Gastrocnemius medialis (tissue), 4 donors: ENCODE results near the gene DYNC2H1. TPM values are rescaled to one million over a fixed set of nuclear protein-coding genes. Genes with fewer than 3 reads are reported as not detected.

ENCODE experiments used
- ATAC-seq, 2 donors: fragments of 150-250 bp; one replicate each; pipeline ENCODE4 v1.9.1; 2016
- DNase-seq, 2 donors: peaks; one replicate each; pipeline ENCODE4 v3.0.0-alpha.2; 2019
- H3K27ac ChIP-seq, 4 donors: fragments of 200-600 bp; sonication (generic); 1 replicate in 1 of 4; 2 replicates in 3 of 4; pipeline ENCODE4 v1.5.1; 2016 to 2018; ENCODE audit warnings: mild to moderate bottlenecking in 2 of 4, moderate library complexity in 1 of 4
- H3K27me3 ChIP-seq, 3 donors: fragments of 200-600 bp; sonication (generic) in 2 of 3; 1 replicate in 1 of 3; 2 replicates in 2 of 3; pipeline versions ENCODE4 v1.5.1 to v1.6.0; 2016 to 2019; ENCODE audit warnings: mild to moderate bottlenecking in 1 of 3, moderate library complexity in 1 of 3
- H3K36me3 ChIP-seq, 2 donors: fragments of 200-600 bp; sonication (generic) in 1 of 2; one replicate each; pipeline ENCODE4 v1.5.1; 2017 to 2018
- H3K4me1 ChIP-seq, 2 donors: fragments of 200-600 bp; sonication (generic) in 1 of 2; one replicate each; pipeline ENCODE4 v1.5.1; 2016 to 2017; ENCODE audit warnings: mild to moderate bottlenecking in 2 of 2
- H3K4me3 ChIP-seq, 4 donors: fragments of 200-600 bp; sonication (generic) in 3 of 4; 1 replicate in 1 of 4; 2 replicates in 3 of 4; pipeline ENCODE4 v1.5.1; 2016 to 2019; ENCODE audit warnings: mild to moderate bottlenecking in 2 of 4
- H3K9me3 ChIP-seq, 3 donors: fragments of 200-600 bp; sonication (generic) in 2 of 3; 1 replicate in 1 of 3; 2 replicates in 2 of 3; pipeline ENCODE4 v1.5.1; 2016 to 2019
- CTCF ChIP-seq, 5 experiments: fragments of 450-650 bp in 3 of 5; fragments of 200-600 bp in 2 of 5; sonication (generic) in 2 of 5; IDR thresholded peaks in 4 of 5; conservative IDR thresholded peaks in 1 of 5; 1 replicate in 4 of 5; 2 replicates in 1 of 5; pipeline ENCODE4 v1.5.1; 2016 to 2019; ENCODE audit warnings: antibody characterized with exemption in 5 of 5, mild to moderate bottlenecking in 3 of 5, moderate library complexity in 3 of 5
- POLR2A ChIP-seq, 2 donors: fragments of 450-650 bp; IDR thresholded peaks; one replicate each; pipeline ENCODE4 v1.6.1; 2017; ENCODE audit warnings: antibody characterized with exemption in 2 of 2, mild to moderate bottlenecking in 2 of 2, moderate library complexity in 2 of 2
- in situ Hi-C, 4 donors: fragments of 200-750 bp; cut with MboI; loops; one replicate each; pipeline versions ENCODE4 v1.15.0 to v1.8.0; 2017; ENCODE audit warnings: low sequenced_read_pairs in 4 of 4
- intact Hi-C: fragments of 100-400 bp; cut with DNase I; formaldehyde crosslinking; loops from one replicate; pipeline ENCODE4 v1.15.1; 2023; ENCODE audit warnings: low total_unique reads
- total RNA-seq, 4 donors: library from RNA; depleted of rRNA; stranded (reverse); fragments of >200 nt; gene quantifications; one replicate each; pipeline versions ENCODE4 v1.1.0 to v1.2.3, GENCODE V29; 2016

DYNC2H1 gene
- total RNA-seq, 4 donors from 2014 or later, result 1.7 to 2.2 (median 1.9) TPM

- intact Hi-C loops, result no loop called here
- in situ Hi-C loops, result no loop called here
- Histone ChIP-seq H3K4me3 (no peak overlapping the region), H3K4me1 (no peaks in the 10 kb centered on the region), H3K9me3 (no peaks in the 10 kb centered on the region), H3K36me3 (no peaks in the 10 kb centered on the region), H3K27ac (no peak overlapping the region), H3K27me3 (no peaks in the 10 kb centered on the region)
- TF ChIP-seq CTCF (IDR thresholded peaks at IDR 0.05 in 4 of 5, conservative IDR thresholded peaks at IDR 0.05 in 1 of 5) (no peak), POLR2A (IDR thresholded peaks at IDR 0.05) (no peak)
- DNase-seq, result no peak
- no peak for ATAC-seq
Observed at GRCh38 chr11:103515283-103515682, 406.1 kb downstream of the DYNC2H1 start.

DNA sequence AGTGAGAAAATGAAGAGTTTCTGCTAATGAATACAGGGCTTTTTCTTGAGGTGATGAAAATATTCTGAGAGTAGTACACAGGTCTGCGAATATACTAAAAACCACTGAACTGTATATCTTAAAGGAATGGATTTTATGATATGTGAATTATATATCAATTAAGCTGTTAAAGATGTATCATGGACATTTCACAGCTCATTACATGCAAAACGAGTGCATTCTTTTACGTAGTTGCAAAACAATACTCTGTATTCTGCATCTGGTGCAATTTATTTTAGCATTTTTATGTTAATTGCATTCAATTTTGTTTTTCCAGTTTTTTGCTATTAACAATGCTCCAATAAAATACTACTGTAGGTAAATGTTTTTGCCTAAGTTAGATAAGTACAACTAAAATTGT lies 411.6 kb downstream of the DYNC2H1 start:
- no peak for TF ChIP-seq CTCF (IDR thresholded peaks at IDR 0.05 in 4 of 5, conservative IDR thresholded peaks at IDR 0.05 in 1 of 5)
- TF ChIP-seq POLR2A (IDR thresholded peaks at IDR 0.05), result no peak
- Histone ChIP-seq H3K27ac (no peak overlapping the region), H3K27me3 (no peaks in the 10 kb centered on the region), H3K36me3 (no peaks in the 10 kb centered on the region), H3K9me3 (no peaks in the 10 kb centered on the region), H3K4me1 (no peaks in the 10 kb centered on the region), H3K4me3 (no peak overlapping the region)
- intact Hi-C loops (no loop called here), in situ Hi-C loops (no loop called here)
- DNase-seq (no peak), ATAC-seq (no peak)

- DNase-seq (no peak), ATAC-seq (no peak)
- Histone ChIP-seq H3K4me3 (no peak overlapping the region), H3K27me3 (no peaks in the 10 kb centered on the region), H3K4me1 (no peaks in the 10 kb centered on the region), H3K9me3 (no peaks in the 10 kb centered on the region), H3K36me3 (no peaks in the 10 kb centered on the region), H3K27ac (no peak overlapping the region)
- in situ Hi-C loops, result no loop called here
- intact Hi-C loops, result no loop called here
- TF ChIP-seq POLR2A (IDR thresholded peaks at IDR 0.05), result no peak
- TF ChIP-seq CTCF (IDR thresholded peaks at IDR 0.05 in 4 of 5, conservative IDR thresholded peaks at IDR 0.05 in 1 of 5), result no peak
Observed at GRCh38 chr11:103525069-103525468, 415.8 kb downstream of the DYNC2H1 start.

DNA sequence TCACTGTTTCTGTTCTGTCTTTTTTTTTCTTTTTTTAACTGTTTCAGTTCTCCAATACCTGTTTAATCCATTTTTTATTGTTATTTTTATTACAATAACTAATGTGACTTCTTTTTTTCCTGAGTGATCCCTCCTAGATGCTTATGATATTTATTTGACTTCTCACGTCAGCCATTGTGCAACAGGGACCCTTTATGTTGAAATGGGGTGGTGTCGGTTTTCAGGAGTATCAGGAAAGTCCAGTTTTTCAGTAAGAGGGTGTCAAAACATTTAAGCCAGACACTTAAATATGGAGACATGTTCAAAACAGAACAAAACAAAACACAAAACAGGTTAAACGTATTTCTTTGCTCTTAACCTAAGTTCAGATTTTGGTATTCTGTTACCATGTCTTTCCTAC lies 418.8 kb downstream of the DYNC2H1 start:
- in situ Hi-C loops (no loop called here), intact Hi-C loops (no loop called here)
- no peak for TF ChIP-seq CTCF (IDR thresholded peaks at IDR 0.05 in 4 of 5, conservative IDR thresholded peaks at IDR 0.05 in 1 of 5)
- TF ChIP-seq POLR2A (IDR thresholded peaks at IDR 0.05), result no peak
- H3K4me3 ChIP-seq, result no peak overlapping the region
- no peaks in the 10 kb centered on the region for H3K27me3 ChIP-seq
- DNase-seq, result no peak
- H3K9me3 ChIP-seq, result no peaks in the 10 kb centered on the region
- ATAC-seq, result no peak
- H3K27ac ChIP-seq, result no peak overlapping the region
- H3K4me1 ChIP-seq, result no peaks in the 10 kb centered on the region
- no peaks in the 10 kb centered on the region for H3K36me3 ChIP-seq

- TF ChIP-seq CTCF (IDR thresholded peaks at IDR 0.05 in 4 of 5, conservative IDR thresholded peaks at IDR 0.05 in 1 of 5) (no peak), POLR2A (IDR thresholded peaks at IDR 0.05) (no peak)
- in situ Hi-C loops (no loop called here), intact Hi-C loops (no loop called here)
- no peaks in the 10 kb centered on the region for H3K36me3 ChIP-seq
- ATAC-seq (no peak), DNase-seq (no peak)
- no peaks in the 10 kb centered on the region for H3K4me1 ChIP-seq
- H3K4me3 ChIP-seq, result no peak overlapping the region
- no peaks in the 10 kb centered on the region for H3K9me3 ChIP-seq
- H3K27me3 ChIP-seq, result no peaks in the 10 kb centered on the region
- no peak overlapping the region for H3K27ac ChIP-seq
Observed at GRCh38 chr11:103528596-103528995, 419.4 kb downstream of the DYNC2H1 start.
